C1 segment of cervical spinal cord (tissue), 14 donors: ENCODE results near the gene STX18.
A peak's percentile ranks its signal among the peaks of the same experiment; 100 is the strongest.

ENCODE experiments used
- DNase-seq, 14 donors: peaks; one replicate each; lab custom pipeline; 2025; lab: John Stamatoyannopoulos, UW

STX18 gene

DNA sequence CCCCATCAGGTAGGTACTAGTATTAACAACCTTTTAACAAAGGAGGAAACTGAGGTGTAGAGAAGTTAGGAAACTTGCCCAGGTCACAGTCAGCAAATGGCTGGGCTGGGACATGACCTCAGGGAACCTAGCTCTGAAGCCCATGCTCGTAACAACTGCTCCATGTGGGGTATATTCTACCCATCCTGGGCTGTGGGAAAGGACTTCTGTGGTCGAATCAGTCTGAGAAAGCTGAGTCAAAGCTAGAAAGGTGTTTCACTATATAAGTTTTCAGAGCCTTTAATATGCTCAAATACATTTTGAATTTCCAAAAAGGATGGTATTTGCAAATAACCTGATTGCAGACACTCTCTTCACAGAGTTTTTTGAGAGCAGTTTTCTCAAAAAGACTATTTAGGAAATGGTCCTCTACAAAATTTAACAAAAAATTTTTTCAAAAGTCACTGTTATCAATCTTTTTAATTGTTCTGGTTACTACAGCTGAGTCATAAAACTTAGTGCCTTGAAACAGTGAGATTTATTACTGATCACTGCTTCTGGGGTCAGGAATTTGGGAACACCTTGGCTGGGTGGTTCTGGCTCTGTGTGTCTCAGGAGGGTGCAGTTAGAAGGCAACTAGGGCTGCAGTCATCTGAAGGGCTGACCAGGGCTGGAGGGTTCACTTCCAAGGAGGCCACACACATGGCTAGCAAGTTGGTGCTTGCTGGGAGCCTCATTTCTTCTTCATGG is 101.4 kb downstream of the STX18 start:
- no peak for DNase-seq

DNA sequence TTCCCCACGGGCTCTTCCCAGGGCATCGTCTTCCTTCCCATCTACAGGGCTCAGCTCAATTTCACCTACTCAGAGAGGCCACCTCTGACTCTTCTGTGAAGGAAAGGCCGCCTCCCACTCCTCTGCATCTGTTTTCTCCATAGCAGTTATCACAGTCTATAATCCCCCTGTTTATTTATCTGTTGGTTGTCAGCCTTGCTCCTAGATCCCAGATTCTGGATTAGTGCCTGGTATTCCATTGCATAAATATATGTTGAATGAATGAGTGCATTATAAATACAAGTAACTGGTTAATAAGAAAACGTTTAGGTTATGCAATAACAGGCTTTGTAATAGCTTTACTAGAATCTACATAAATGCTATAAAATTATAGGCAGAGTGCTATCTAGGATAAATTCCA is 102.1 kb downstream of the STX18 start:
- DNase-seq: no peak

DNA sequence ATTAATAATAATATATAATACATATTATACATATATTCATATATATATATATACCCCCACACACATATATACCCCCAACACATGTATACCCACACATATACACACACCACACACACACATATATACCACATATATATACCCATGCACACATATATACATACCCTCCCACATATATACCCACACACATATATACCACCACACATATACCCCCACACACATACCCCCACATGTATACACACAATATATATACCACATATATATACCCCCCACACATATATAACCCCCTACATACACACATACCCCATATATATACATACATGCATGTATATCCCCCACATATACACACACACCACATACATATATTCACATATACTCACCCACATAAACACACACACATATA is 103.0 kb downstream of the STX18 start:
- no peak for DNase-seq

DNA sequence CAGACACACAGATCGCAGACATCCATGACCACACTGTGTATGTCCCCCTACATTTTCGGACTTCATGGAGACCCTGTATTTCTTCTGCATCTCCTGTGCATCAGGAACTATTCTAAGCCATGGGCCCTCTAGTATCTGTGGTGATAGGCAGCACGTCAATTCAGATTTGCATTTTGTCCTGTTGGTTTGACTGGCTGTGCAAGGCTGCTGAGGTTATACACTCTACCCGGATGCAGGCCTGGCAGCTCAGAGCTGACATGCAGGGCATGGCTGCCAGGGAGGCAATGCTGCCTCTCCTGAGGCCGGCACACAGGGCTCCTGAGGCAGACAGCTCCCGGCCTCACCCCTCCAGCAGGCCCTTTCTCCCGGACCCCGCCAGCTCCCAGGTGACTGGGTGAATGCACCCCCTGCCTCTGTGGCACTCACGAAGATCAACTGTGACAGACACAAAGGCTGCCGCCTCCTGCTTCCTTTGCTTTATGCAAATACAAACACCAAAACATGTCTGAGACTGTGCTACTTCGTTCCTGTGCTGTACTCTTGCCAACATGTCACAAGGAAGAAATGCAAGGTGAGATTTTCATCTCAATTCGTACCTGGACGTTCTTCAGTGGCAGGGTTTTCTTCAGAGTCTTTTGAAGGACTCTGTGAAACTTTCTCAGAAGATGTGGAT is 103.9 kb downstream of the STX18 start:
- DNase-seq: no peak

DNA sequence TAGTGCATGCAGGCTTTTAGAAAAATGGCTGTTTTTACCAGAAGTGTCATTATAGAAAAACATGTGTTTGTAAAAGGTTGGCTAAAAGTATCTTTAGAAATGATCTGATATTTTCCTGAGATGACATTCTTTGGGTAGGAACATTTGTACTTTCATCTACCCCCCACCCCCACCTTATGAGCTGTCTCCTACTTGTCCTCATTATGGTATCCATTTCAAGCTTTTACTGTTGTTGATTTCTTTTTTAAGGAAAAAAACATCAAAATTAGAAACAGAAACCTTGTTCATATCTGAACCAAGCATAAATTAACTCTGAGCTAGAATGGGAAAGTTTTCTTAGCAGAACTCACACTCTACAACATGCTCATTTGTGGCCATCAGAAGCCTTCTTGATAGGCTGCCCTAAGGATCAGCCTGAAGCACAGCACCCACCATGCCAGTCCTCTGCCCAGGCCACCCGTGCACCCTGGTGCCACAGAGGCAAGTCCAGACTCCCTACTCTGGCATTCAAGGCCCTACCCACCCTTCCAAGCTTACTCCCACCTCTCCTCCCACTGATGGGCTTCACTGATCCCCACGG is 105.5 kb downstream of the STX18 start:
- DNase-seq: no peak

DNA sequence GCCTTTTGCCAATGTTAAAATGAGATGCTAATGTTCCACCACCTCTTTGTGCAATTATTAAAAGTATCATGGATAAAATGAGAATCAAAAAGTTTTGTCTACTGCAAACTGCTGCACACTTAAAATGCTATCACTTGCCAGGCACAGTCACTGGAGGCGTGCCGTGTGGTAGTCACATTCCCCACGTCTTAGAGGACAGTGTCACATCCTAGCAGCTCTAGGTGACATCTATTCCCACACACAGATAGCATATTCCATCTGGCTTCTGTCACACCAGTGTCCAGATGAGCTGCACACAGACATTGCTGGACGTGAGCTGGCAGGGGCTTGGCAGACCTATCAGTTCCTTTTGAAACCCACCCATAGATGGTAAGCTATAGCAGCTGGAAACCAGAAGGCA is 107.9 kb downstream of the STX18 start:
- no peak for DNase-seq

DNA sequence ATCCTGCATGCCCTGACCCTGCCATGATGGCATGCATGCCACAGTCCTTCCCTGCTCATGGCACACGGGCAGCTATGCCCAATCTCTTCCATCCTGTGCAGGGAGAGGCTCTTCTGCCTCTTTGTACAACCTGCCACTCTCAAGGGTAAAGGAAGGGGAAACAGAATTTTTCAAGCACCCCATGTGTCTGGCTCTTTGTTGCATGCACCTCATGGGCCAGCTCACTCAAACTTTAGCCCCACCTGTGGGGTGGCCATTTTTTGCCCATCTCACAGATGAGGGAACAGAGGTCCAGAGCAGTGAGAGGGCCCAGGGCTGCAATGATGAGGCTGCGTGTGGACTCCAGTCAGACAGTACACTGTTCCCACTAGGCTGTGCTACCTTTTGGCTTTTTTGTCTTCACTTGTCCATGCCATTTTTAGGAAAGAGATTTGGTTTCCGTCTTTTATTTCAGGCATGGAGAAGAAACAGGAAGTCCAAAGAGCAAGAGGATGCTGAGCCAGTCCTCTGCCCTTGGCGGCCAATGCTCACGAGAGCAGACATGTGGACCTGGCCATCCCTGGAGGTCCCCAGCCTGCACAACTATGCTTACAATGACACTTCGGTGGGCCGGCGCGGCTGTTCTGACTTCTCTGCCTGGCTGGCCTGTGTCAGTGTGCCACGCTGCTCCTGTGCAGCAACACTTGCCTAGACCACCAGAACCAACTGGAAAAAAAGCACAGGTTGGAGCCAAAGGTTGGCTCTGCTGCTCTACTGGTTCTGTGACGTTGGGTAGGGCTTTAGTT is 109.3 kb downstream of the STX18 start:
- DNase-seq: no peak

DNA sequence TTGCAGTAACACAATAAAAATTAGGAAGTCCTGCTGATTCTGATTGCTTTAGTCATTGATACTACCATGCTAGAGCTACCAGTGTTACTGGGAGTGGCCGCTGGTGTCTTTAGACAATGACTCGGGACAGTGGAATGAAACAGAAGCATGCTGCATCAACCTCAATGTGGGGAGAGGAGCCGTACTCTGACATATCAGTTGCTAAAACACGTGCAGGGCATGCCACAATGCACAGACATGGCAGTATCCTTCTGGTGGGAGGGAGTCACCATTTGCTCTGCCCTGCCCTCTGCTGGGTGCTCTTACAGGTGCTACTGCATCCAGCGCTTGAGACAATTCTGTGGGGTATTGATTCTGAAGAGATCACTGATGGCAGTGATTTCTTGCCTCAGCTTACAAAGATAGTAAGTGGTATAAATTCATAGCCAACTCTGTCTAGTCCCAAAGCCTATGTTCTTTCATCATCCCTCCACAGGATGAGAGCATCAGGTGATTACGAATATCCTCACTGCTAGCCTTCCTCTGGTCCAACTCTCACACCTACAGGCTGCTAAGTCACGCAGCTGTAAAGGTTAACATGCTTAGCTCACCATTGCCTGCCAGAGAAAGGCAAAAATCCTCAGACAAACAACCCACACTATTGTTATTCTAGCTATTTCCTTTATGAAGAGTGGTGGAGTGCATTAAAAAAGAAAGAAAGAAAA is 111.2 kb downstream of the STX18 start:
- peak in 4 of 14 donors; percentile 7 to 10 (median 8) for DNase-seq

DNA sequence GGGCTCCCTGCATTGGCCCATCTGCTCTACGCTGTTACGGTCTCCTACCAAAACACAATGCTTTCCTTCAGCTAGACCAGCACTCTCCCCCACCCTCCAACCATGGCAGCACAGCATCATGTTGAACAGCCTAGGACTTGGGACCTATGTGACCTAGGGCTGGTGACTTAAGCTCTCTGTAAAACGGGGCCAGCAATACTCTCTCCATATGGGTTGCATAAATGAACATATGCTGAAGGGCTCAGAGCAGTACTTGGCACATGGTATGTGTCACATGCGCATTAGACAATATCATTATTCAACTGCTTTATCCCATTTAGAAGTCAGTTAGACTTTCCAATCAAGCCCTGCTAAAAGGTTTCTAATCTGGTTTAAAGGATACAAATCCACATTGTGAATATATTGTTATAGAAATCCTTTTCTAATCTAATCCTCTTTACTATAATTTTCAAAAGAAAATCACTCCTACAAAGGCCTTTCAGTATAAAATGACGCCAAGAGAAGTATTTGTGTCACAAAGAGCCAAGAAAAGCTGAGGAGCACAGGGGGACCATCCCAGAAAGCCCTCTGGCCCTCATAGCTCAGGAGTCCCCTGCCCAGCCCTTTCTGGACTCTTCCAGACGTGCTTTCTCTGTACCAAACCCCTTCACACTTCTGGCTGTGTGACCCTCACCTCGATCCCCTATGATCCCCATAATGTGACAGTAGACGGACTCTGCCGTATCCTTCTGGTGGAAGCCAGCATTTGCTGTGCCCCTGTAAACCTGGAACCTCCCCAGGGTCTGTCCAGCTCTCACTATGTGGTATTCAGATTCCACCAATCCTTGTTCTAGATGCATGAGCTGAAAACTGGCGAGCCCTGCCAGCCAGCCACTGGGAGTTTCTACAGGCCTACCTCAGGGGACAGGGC is 112.6 kb downstream of the STX18 start:
- no peak for DNase-seq

DNA sequence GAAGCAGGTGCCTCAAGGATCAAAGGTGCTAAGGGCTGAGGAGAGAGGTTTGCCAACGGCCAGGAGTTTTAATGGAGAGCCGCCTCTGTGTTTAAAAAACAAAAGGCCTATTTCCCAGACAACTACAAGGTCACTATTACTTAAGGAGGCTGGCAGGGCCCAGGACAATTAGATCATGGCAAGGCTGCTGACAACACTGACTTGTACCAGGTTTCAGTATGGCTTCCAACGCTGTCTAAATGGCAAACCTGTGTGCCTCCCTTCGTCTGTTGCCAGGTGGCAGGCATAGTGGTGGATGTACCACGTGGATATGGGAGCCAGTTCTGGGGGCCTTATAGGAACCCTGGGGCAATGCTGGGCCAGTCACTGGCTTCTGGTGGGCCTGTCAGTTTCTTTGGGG is 114.0 kb downstream of the STX18 start:
- no peak for DNase-seq

DNA sequence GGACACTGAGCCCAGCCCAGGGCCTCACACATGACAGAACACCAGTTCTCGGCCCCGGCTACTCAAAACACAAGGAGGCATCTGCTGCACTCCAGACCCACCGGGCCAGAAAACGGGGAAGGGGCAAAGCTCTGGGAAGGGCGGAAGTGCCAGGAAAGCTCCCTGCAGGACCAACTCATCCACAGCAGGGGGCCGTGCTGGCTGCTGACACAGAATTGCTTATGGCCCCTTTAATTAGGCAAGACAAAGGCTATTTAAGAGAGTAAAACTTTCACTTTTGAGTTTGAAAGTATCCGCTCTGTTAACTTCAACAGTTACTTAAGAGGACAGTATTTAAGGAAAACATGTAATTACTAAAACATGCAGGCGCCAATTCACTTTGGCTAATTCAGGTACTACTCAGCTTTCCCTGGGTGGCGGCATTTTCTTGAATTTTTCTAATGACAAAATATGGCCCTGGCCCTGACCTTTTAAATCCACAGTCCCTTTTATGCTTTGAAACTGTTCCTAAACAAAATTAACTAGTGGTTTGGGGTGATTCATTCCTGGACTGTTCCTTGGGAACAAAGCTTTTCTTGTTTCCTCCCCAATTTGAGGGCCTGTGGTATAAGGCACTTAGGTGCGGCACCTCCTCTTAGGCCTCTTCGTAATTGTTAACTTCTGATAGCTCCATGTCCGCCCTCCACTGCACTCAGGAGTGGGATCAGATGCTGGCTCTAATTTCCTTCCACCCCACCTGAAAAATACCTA is 114.6 kb downstream of the STX18 start:
- DNase-seq: no peak

DNA sequence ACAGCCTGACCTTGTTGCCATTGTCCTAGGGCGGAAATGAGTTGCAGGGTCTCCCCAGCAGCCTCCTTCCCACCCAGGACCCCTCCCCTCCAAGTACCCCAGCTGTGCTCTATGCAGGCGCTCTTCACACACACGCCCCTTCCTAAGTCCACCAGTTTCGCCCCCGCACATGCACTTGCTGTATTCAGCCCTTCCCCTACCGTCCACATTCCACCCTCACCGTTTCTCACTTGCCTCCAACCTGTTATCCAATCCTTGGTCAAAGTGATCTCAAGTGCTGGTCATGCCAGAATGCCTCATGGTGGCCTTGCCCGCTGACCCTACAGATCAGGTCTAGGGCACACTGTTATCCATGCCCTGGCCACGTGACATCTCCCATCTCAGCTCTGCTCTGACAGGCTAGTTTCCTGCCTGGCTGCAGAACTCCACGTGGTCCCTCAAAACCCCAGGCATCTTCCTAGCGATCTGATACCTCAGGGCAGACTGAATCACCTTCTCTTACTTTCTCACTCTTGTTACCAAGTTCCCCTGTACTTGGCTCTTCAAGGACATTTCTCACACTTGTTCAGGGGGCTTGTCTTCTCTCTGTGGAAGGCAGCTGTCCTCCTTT is 115.2 kb downstream of the STX18 start:
- no peak for DNase-seq

DNA sequence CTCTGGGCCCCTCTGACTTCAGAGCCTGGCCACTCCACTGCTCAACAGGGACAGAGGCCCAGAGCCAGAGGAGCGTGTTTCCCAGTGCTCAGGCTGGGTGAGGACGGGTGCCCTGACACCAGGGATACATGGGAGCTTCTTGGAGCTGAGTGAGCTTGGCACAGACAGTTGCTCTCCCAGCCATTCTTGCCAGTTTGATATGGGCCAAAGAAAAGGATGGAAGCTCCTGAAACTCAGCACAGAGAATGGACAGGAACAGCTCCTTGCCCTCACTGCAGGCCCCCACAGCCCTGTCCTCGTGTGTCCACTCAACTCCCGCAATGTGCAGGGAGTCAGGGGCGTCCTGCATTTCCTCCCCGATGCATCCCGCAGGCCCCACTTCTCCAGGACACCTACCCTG is 116.2 kb downstream of the STX18 start:
- DNase-seq: no peak

DNA sequence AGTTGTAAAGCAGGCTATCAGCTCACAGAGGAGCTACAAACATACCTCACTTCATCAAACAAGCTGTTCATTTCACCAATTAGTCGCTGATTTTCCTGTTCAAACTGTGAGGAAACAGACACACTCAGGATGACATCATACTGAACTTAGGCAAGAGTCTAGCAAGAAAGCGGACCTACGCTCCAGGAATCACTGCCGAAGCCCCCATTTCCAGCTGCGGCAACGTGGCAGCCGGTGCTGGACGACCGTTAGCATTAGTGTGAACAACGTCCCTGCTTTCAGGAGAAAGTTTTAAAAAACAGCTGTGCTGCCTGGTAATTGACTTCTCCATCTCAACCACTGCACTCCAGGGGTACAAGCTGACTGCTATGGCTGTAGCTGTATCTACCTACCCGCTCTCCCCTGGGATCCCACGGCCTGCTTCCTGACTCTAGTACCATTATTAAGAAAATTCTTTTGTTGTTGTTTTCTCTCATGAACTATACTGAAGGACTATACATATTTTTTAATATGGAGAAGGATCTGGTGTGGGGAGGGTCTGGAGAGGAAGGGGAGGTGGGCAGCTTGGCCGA is 116.6 kb downstream of the STX18 start:
- DNase-seq: no peak

DNA sequence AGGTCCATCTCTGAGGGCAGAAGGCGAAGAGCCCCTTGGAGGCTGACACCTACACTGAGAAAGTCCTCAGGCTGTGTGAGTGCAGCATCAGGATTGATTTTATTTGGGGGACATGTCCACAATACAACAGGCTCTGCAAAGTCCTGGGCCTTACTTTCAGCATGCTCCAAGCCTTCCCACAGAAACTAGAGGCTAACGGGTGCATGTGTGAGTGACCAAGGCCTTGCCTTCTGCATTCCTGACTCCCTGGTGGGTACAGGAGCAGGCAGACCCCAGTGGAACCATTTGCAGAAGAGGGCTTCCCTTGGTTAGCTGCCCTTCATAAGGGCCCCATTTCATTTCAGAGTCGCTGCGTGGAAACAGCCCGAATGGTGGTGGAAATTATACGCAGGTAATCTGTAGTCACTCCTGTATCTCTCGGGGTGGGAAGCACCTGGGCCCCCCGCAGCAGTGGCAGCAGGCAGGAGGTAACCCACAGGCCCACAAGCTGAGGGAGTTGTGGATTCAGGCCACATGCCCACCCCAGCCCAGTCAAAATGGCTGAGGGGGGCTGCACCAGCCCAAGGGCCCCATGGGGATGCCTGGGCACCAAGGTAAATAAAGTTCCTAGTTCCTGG is 117.2 kb downstream of the STX18 start:
- DNase-seq: no peak

DNA sequence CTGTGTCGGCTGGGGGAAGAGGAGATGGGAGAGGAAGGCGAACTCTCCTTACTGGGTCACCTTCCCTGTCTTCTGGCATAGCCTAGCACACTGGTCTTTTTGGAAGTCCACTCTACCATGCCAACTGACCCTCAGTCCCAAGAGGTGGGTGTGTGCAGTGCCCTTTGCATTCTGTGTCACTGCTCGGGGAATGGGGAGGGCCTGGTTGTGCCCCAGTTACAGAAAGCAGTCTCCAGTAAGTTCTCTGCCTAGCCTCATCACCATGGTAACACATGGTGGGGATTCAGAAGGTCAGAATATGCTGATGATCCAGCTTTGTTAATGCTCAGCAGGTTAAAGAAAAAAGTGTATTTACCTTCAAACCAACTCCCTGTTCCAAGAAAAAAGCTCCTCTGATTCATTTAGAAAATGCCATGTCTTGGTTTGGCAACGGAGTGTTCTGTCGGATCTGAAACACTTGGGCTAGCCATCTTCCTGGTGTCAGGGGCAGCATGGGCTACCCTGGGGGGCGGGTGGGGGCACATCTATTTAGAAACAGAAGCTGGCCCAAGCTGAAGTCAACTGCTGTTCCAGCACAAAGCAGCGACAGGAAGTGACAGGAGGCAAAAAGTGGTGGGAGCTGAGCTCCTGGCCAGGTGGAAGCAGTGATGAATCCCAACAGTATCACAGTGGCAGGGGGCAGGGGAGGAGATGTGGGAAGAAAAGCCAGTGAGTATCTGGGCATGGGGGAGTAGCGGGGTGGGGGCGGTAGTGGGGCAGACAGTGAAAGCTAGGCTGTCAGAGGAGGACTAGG is 117.9 kb downstream of the STX18 start:
- DNase-seq: peak in 1 of 14 donors; percentile 45

DNA sequence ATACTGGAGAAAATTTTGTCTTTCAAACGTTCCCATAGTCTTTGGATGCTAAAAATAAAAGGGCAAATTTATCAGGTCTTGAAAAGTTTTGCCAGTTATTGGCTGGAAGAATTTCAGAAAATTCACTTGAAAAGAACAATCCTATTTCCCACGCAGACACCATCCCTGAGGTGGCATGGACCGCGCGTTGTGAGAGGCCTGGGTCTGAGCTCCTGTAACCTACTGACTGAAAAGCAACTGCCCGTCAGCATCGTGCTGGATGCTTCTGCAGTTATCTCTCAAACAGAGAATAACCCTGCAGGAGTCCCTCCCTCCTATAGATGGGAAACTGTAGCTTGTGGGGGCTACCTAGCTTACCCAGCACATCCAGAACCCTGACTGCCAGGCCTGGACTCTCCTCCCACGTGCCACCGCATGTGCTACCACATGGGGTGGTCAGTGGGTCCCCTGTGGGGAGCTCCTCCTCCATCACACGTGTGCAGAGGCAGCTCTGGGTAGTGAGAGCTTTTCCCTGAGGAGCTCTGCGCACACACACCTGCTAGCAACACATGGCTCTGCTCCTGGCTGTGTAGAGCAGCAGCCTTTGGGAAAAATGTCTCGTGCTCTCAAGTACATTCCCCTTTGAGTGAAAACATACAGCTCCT is 118.9 kb downstream of the STX18 start:
- DNase-seq: no peak
